ENCODE results near the gene DIS3L2. TPM values are rescaled to one million over a fixed set of nuclear protein-coding genes. Genes with fewer than 3 reads are reported as not detected.
"Not testable (repeated sequence)": the region's sequence is repeated elsewhere in the genome, so short reads cannot be mapped to it uniquely, and the experiment has no call there.

DIS3L2 gene
- total RNA-seq, 2 experiments from 2014 or later, result 25.6 to 34.5 TPM

DNA sequence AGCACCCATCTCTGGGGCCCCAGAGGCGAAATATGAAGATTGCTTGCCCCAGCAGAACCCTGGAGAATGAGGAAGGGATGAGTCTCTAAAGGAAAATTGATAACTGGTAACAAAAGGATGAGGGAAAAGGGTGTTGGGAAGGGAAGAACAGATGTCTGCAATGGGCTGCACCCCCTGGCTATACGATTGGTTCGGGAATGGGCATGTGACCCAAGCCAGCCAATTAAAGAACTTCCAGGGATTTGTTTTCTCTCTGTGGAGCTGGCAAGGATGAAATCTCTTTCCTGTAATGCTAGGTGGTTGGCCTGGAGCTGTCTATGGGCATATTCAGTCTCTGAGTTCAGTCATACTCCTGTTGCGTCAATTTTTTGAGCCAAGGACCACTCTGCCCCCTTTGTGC, 22.5 kb upstream of the DIS3L2 start:
- DNase-seq, result no peak
- intact Hi-C loops (cut with DNase I, micrococcal nuclease), result no loop called here
- CTCF ChIA-PET, result interaction anchor here (0.6 to 0.7 kb wide), 2 partner anchors 352 to 496 kb away, joined by 3 read pairs; no protein-coding TSS in a partner anchor
- H3K9me3 Mint-ChIP-seq (ENCODE audit: low read depth), result no peaks in the 10 kb centered on the region
- H3K27ac Mint-ChIP-seq, result no peak overlapping the region
- no peak overlapping the region for H3K4me3 Mint-ChIP-seq
- no peaks in the 10 kb centered on the region for H3K27me3 Mint-ChIP-seq
- no peak for ATAC-seq
- H3K36me3 Mint-ChIP-seq (ENCODE audit: low read depth), result no peaks in the 10 kb centered on the region
- H3K4me1 Mint-ChIP-seq, result peaks cover 5% of the 10 kb centered on the region
- POLR2A ChIA-PET, result interaction anchor here (0.6 kb wide), 1 partner anchor 183 kb away, joined by 11 read pairs; no protein-coding TSS in a partner anchor

DNA sequence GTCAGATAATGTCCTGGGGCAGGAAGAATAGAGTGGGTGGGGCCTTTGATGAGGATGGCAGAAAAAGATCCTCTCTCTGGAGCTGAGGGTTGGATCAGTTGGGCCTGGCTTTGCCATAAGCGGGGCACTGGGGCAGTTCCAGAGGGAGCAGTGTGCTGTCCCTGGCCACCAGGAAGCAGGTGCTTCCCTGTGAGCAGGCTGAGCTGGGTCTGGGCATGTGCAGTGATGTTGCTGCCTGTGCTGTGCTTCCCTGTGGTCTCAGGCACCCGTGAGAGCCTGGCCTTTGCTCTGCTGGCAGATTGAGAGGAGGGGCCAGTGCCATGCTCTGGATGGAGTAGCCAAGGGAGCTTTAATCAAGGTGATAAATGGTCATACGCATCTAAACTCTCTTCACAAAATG, 20.7 kb upstream of the DIS3L2 start:
- CTCF ChIA-PET, result interaction anchor here (1.6 kb wide), 1 partner anchor 10 kb away, joined by 4 read pairs; no protein-coding TSS in a partner anchor
- DNase-seq (no peak), ATAC-seq (no peak)
- H3K36me3 Mint-ChIP-seq (ENCODE audit: low read depth), result no peaks in the 10 kb centered on the region
- H3K27ac Mint-ChIP-seq, result no peak overlapping the region
- H3K4me3 Mint-ChIP-seq, result no peak overlapping the region
- H3K27me3 Mint-ChIP-seq, result peaks cover 1% of the 10 kb centered on the region
- no peaks in the 10 kb centered on the region for H3K9me3 Mint-ChIP-seq (ENCODE audit: low read depth)
- POLR2A ChIA-PET, result no interaction called here
- H3K4me1 Mint-ChIP-seq, result peaks cover 5% of the 10 kb centered on the region
- intact Hi-C loops (cut with DNase I, micrococcal nuclease), result no loop called here

DNA sequence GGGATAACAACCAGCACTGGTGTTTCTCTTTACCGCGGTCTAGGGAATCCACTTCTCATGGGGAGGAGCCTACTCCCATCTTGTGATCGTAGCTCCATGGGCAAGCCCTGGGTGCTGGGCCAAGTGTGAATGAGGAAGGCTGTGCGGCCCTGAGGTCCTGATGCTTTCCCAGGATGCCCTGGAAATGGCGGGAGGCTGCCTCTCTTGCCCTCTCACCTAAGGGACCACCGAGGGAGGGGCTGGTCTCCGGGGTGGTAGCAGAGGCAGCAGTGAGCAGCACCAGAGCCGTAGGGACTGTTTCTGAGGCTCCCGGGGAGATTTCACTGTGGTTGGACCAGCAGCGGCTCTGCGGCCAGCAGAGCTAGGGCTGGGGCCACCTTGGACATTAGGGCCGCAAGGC, 19.8 kb upstream of the DIS3L2 start:
- Mint-ChIP-seq H3K27me3 (peaks cover 1% of the 10 kb centered on the region), H3K9me3 (ENCODE audit: low read depth) (no peaks in the 10 kb centered on the region), H3K36me3 (ENCODE audit: low read depth) (no peaks in the 10 kb centered on the region), H3K27ac (no peak overlapping the region), H3K4me3 (no peak overlapping the region), H3K4me1 (peaks cover 1% of the 10 kb centered on the region)
- ChIA-PET POLR2A (no interaction called here), CTCF (interaction anchor here (1.6 kb wide), 1 partner anchor 11 kb away, joined by 4 read pairs; no protein-coding TSS in a partner anchor)
- ATAC-seq, result no peak
- DNase-seq, result no peak
- intact Hi-C loops (cut with DNase I, micrococcal nuclease), result no loop called here

DNA sequence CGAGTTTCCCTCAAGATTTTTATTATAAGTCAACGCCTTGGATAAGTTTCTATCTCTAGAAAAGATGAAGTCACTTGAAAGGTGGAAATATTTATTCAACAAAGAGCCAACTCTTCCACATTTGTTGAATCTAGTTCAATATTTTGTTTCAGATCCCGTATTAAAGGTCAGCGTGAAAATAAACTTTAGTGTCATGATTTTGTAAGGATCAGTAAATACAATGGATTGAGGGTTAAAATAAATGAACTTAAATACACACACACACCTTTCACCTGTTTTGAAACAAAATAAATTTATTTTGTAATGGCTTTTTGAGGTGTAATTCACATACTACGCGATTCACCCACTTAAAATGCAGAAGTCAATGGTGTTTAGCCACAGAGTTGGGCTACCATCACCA, 19.3 kb upstream of the DIS3L2 start:
- Mint-ChIP-seq H3K36me3 (ENCODE audit: low read depth) (no peaks in the 10 kb centered on the region), H3K4me1 (no peaks in the 10 kb centered on the region), H3K27me3 (peaks cover 1% of the 10 kb centered on the region), H3K9me3 (ENCODE audit: low read depth) (no peaks in the 10 kb centered on the region), H3K4me3 (no peak overlapping the region), H3K27ac (no peak overlapping the region)
- POLR2A ChIA-PET, result no interaction called here
- ATAC-seq, result no peak
- intact Hi-C loops (cut with DNase I, micrococcal nuclease), result no loop called here
- no peak for DNase-seq
- CTCF ChIA-PET, result interaction anchor here (1.6 kb wide), 1 partner anchor 12 kb away, joined by 4 read pairs; no protein-coding TSS in a partner anchor

DNA sequence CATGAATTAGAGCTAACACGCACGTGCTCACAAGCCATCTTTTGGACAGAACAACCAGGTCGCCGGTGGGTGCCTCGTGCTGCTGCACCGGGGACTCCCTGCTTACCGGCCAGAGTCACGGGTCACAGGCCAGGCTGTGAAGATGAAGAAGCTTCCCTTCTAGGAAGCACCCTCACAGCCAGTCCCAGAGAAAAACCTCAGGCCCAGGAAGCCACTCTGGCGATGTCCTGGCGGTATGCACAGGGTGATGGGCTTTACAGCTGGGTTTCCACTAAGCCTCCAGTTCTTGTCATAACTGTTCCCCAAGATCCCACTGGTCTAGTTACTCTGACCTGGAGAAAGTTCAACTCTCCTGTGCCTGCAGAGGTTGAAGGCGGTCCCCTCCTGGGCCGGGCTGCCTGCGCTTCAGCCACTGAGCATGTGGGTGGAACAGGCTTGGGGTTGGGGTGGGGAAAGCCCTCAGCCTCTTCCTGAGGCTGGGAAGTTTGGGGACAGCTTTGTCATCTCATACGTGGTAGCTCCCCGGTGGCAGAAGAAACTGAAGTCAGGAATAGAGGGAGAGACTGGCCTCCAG, 15.2 kb upstream of the DIS3L2 start:
- Mint-ChIP-seq H3K4me1 (no peaks in the 10 kb centered on the region), H3K27me3 (peaks cover 8% of the 10 kb centered on the region), H3K4me3 (no peak overlapping the region), H3K27ac (no peak overlapping the region), H3K9me3 (ENCODE audit: low read depth) (no peaks in the 10 kb centered on the region), H3K36me3 (ENCODE audit: low read depth) (no peaks in the 10 kb centered on the region)
- no peak for ATAC-seq
- POLR2A ChIA-PET, result no interaction called here
- DNase-seq, result no peak
- CTCF ChIA-PET, result interaction anchor here (0.7 to 0.8 kb wide), 3 partner anchors 11 to 903 kb away, joined by 3 read pairs; no protein-coding TSS in a partner anchor
- intact Hi-C loops (cut with DNase I, micrococcal nuclease), result no loop called here

DNA sequence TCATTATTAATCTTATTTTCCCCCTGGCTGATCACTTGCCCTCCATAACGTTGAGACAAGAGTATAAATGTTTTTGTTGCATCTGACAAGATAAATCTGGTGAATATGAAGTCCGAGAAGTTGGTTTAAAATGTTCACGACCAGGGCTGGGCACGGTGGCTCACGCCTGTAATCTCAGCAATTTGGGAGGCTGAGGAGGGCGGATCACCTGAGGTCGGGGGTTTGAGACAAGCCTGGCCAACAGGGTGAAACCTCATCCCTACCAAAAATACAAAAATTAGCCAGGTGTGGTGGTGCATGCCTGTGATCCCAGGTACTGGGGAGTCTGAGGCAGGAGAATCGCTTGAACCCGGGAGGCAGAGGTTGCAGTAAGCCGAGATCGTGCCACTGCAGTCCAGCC, 14.4 kb upstream of the DIS3L2 start:
- CTCF ChIA-PET; H3K9me3 Mint-ChIP-seq (ENCODE audit: low read depth); ATAC-seq; H3K4me1 Mint-ChIP-seq; intact Hi-C loops (cut with DNase I, micrococcal nuclease); H3K27ac Mint-ChIP-seq; H3K27me3 Mint-ChIP-seq; POLR2A ChIA-PET; DNase-seq; H3K4me3 Mint-ChIP-seq; H3K36me3 Mint-ChIP-seq (ENCODE audit: low read depth): not testable (repeated sequence)

DNA sequence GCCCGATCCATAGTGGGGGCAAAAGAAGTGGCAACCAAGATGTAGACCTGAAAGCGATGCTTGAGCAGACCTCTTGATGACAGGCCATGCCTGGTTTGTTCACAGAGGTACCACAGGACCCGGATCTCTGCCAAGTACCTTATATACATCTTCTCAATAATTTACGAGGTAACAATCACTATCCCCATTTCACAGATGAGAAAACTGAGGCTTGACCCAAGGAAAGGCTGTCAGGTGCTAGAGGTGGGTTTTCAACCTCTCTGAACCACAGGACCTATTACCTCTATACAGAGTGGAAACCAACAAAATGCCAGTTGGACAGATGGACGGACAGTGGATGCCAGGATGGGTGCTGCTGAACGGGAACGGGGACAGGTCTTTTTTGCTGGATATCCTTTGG, 13.8 kb upstream of the DIS3L2 start:
- CTCF ChIA-PET, result no interaction called here
- peaks cover 8% of the 10 kb centered on the region for H3K27me3 Mint-ChIP-seq
- H3K9me3 Mint-ChIP-seq (ENCODE audit: low read depth), result no peaks in the 10 kb centered on the region
- H3K36me3 Mint-ChIP-seq (ENCODE audit: low read depth), result no peaks in the 10 kb centered on the region
- H3K4me3 Mint-ChIP-seq, result no peak overlapping the region
- intact Hi-C loops (cut with DNase I, micrococcal nuclease), result no loop called here
- no peaks in the 10 kb centered on the region for H3K4me1 Mint-ChIP-seq
- no peak for ATAC-seq
- H3K27ac Mint-ChIP-seq, result no peak overlapping the region
- no peak for DNase-seq
- POLR2A ChIA-PET, result no interaction called here

DNA sequence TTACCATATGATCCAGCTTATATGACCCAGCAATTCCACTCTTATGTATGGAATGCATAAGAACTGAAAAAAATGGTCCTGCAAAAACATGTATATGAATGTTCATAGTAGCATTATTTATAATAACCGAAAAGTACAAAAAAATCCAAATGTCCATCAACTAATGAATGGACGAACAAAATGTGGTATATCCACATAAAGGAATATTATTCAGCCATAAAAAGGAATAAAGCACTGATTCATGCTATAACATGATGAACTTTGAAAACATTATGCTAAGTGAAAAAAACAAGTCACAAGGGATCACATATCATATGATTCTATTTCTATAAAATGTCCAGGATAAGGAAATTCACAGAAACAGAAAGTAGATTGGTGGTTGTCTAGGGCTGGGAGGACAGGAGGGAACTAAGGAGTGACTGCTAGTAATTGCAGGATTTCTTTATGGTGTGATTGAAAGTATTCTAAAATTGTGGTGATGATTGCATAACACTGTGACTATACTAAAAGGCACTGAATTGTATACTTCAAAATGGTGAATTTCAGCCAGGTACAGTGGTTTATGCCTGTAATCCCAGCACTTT, 10.0 kb upstream of the DIS3L2 start:
- CTCF ChIA-PET, result no interaction called here
- peaks cover 12% of the 10 kb centered on the region for H3K27me3 Mint-ChIP-seq
- intact Hi-C loops (cut with DNase I, micrococcal nuclease), result no loop called here
- H3K4me1 Mint-ChIP-seq, result no peaks in the 10 kb centered on the region
- no peak overlapping the region for H3K27ac Mint-ChIP-seq
- no peaks in the 10 kb centered on the region for H3K9me3 Mint-ChIP-seq (ENCODE audit: low read depth)
- no peaks in the 10 kb centered on the region for H3K36me3 Mint-ChIP-seq (ENCODE audit: low read depth)
- DNase-seq (no peak), ATAC-seq (no peak)
- POLR2A ChIA-PET, result no interaction called here
- H3K4me3 Mint-ChIP-seq, result no peak overlapping the region

DNA sequence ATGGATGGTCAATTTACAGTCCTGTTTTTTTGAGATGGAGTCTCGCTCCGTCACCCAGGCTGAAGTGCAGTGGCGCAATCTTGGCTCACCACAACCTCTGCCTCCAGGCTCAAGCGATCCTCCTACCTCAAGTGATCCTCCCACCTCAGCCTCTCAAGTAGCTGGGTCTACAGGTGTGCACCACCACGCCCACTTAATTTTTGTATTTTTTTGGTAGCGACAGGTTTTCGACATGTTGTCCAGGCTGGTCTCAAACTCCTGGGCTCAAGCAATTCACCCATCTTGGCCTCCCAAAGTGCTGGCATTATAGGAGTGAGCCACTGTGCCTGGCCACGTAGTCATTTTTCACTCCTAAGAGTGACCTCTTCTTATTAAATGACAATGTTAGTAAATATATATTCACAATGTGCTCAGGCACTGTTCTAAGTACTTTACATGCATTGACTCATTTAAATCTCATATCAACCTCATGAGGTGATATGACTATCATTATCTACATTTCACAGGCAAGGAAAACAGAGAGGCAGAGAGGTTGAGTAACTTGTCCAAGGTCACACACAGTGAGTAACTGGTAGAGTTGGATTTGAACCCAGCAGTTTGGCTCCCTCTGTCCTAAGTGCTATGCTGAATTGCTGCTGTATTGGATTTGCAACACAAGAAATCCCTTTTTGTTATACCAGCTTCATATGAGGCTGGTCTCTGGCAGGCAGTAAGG, 5.6 kb upstream of the DIS3L2 start:
- ATAC-seq, result peak; percentile 30
- H3K27ac Mint-ChIP-seq, result no peak overlapping the region
- H3K4me1 Mint-ChIP-seq, result peaks cover 3% of the 10 kb centered on the region
- ChIA-PET CTCF (no interaction called here), POLR2A (no interaction called here)
- no peak overlapping the region for H3K4me3 Mint-ChIP-seq
- peaks cover 3% of the 10 kb centered on the region for H3K36me3 Mint-ChIP-seq (ENCODE audit: low read depth)
- H3K9me3 Mint-ChIP-seq (ENCODE audit: low read depth), result no peaks in the 10 kb centered on the region
- intact Hi-C loops (cut with DNase I, micrococcal nuclease), result loop anchor here in 1 of 2 experiments (5.0 kb wide), 1 partner anchor 489 kb away; no protein-coding TSS in a partner anchor
- no peak for DNase-seq
- peaks cover 8% of the 10 kb centered on the region for H3K27me3 Mint-ChIP-seq

DNA sequence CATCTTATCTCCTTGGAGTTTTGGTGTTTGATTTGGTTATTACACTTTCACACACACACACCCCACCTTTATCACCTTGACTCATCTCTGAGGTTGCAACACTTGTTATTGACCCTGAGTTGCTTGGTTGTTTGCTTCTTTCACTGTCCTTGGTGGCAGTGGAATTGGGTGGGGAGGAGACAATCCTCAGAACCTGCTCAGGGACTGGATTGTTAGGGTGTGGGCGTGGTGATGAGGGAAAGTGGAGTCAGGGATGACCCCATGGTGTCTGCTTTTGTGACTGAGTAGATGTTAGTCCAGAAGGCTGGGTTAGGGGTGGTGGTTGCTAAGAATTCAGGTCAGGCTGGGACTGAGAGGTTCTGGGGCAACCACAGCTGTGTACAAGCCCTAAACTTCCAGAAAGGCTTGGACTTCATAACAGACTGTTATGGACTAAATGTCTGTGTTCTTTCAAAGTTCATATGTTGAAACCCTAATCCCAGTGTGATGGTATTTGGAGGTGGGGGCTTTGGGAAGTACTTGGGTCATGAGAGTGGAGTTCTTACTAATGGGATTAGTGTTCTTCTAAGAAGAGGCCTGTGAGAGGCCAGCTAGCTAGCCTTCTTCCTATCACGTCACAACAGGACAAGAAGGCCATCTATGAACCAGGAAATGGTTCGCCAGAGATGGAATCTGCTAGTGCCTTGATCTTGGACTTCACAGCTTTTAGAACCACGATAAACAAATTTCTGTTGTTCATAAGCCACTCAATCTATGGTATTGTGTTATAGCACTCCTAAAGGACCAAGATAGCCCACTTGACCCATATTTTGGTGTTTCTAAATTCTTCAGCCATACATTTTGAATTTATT, 3.4 kb upstream of the DIS3L2 start:
- ChIA-PET CTCF (interaction anchor here (0.6 kb wide), 1 partner anchor 378 kb away, joined by 3 read pairs; no protein-coding TSS in a partner anchor), POLR2A (no interaction called here)
- H3K36me3 Mint-ChIP-seq (ENCODE audit: low read depth), result peaks cover 5% of the 10 kb centered on the region
- no peak for ATAC-seq
- DNase-seq, result no peak
- no peaks in the 10 kb centered on the region for H3K9me3 Mint-ChIP-seq (ENCODE audit: low read depth)
- H3K4me1 Mint-ChIP-seq, result peaks cover 13% of the 10 kb centered on the region
- no peak overlapping the region for H3K27ac Mint-ChIP-seq
- intact Hi-C loops (cut with DNase I, micrococcal nuclease), result loop anchor here in 1 of 2 experiments (5.0 kb wide), 1 partner anchor 491 kb away; no protein-coding TSS in a partner anchor
- H3K4me3 Mint-ChIP-seq, result no peak overlapping the region
- H3K27me3 Mint-ChIP-seq, result peaks cover 6% of the 10 kb centered on the region

DNA sequence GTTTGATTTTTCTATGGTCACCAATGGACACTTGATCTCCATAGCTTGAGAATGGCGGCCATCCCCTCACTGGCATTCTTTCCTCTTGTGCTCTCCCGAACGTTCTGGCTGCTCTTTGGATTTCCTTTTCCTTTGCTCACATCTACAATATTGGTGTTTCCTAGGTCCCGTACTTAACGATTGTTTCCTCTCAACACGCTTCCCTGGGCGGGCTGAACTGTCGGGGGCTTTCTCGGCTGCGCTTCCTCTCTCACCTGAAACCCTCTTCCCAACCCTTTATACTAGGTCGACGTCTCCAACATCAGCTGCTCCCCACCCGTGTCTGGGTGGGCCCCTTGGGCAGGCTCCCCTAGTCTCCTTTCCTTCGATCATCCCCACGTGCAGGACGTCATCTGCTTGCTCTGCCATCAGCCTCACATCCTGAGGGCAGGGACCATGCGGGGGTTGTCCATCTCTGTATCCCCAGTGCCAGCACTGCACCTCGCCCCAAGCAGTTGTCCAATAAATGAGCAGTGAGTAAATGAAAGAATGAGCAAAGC, 634 bp upstream of the DIS3L2 start:
- H3K27ac Mint-ChIP-seq, result peak overlapping the region; percentile 96
- H3K36me3 Mint-ChIP-seq (ENCODE audit: low read depth), result peaks cover 5% of the 10 kb centered on the region
- peaks cover 2% of the 10 kb centered on the region for H3K27me3 Mint-ChIP-seq
- H3K4me1 Mint-ChIP-seq, result peaks cover 39% of the 10 kb centered on the region
- ChIA-PET CTCF (interaction anchor here (1.0 kb wide), 2 partner anchors 280 to 360 kb away, joined by 3 read pairs; no protein-coding TSS in a partner anchor), POLR2A (interaction anchor here (0.5 kb wide), 1 partner anchor 23 kb away, joined by 3 read pairs; no protein-coding TSS in a partner anchor)
- no peak for ATAC-seq
- H3K9me3 Mint-ChIP-seq (ENCODE audit: low read depth), result no peaks in the 10 kb centered on the region
- intact Hi-C loops (cut with DNase I, micrococcal nuclease), result loop anchor here (1.0 to 5.0 kb wide), 8 partner anchors 34 to 589 kb away; partner anchors contain the start of genes COPS7B (in 1 of the 2), EIF4E2 (in 1 of the 2), NPPC (in 1 of the 2) and PDE6D (in 1 of the 2)
- H3K4me3 Mint-ChIP-seq, result peak overlapping the region; percentile 90
- DNase-seq, result no peak

All from activated CD4-positive, alpha-beta T cell treated with anti-CD3 and anti-CD28 coated beads for 36 hours (primary cell).